HG02970 (cell line): ENCODE data around the gene LCP2.

Source experiments
- ATAC-seq: cut with Tn5 transposase; IDR thresholded peaks from one replicate; pipeline ENCODE4 v1.9.1; 2021; ENCODE audit warnings: mild to moderate bottlenecking, moderate library complexity, moderate number of reproducible peaks; ENCODE audit not compliant: unreplicated experiment, low FRiP score

LCP2 gene

GRCh38 chr5:170225326-170226128 is 72.0 kb downstream of the LCP2 start:
- no peak for ATAC-seq

GRCh38 chr5:170223906-170224305 is 73.7 kb downstream of the LCP2 start:
- ATAC-seq = no peak

DNA sequence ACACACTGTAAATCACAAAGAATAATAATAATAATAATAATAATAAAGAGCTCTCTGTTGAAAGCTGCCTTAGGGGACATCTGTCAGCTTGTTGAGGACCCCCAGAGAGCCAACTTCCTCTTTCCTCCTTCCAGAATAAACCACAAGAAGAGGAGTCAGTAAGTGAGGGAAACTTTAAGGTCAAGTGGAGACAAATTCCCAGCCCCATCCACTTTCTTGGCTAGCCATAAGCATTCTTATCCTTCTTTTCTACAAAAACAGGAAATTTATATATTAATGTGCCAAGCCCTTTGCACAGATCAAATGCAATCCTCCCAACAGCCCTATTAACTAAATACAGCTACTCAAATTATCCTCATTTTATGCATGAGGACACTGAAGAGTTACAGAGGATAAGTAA is 74.2 kb downstream of the LCP2 start:
- no peak for ATAC-seq

DNA sequence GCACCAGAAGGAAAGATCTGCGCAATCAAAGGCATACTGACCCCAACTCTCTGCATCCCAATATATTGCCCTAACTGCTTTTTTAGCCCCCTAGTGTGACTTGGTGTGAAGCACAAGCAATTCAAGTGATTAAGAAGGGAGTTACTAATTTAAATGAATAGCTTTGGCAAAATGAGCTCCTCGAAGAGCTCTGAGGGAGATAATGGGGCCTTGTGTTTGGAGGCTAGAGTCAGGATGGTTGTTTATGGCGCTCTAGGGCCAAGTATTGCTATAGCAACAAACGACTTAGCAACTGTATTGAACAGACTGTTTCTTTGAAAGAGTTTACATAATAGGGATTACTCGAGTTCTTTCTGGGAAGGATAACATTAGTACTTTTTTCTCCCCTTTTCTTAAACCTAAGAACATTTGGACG is 76.2 kb downstream of the LCP2 start:
- ATAC-seq = no peak

DNA sequence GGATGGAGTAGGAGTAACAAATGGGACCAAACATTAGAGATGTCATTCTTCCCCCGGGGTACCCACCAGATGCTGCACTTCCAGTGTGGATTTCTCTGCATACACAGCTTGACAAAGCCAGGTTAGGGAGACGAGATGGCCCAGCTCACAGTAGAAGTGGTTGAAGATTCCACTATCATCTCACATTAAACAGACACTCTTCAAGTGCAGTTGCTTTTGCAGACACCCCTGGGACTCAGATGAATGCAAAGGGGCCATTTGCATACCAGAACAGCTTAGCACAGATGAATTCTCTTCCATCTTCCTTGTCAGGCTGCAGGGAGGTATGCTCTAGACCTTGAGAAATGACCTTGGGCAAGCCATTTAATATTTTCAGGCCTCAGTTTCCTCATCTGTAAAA is 77.4 kb downstream of the LCP2 start:
- no peak for ATAC-seq

DNA sequence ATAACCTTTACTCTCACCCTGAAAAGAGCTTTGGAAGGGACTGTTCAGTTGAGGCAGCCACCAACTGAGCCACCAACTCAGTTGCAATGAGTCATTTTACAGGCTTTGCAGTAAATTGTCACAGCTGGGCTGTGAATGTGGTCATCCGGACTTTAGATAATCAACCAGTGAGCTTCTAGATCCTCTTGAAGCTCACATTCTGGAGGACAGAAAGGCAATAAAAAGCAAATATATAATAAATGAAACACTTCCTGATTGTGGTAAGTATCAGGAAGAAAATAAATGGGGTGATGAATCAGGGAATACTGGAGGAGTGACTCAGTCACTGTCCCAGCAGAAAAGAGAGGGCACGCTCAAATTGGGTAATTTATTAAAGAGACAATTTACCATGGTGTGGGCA is 78.0 kb downstream of the LCP2 start:
- ATAC-seq = no peak

- no peak for ATAC-seq
Measured at GRCh38 chr5:170218726-170219125, 78.9 kb downstream of the LCP2 start.

DNA sequence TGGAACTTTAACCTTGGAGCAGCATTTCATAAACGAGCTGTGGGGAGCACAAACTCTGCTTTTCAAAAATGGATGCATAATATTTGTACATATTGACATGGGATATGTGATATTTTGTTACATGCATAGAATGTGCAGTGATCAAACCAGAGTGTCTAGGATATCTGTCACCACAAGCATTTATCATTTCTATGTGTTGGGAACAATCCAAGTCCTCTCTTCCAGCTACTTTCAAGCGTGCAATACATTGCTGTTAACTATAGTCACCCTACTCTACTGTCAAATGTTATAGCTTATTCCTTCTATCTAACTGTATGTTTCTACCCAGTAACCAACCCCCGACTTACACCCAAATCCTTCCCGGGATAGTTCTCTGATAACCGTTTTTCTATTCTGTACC is 79.7 kb downstream of the LCP2 start:
- no peak for ATAC-seq

GRCh38 chr5:170216257-170216864 is 81.2 kb downstream of the LCP2 start:
- no peak for ATAC-seq

DNA sequence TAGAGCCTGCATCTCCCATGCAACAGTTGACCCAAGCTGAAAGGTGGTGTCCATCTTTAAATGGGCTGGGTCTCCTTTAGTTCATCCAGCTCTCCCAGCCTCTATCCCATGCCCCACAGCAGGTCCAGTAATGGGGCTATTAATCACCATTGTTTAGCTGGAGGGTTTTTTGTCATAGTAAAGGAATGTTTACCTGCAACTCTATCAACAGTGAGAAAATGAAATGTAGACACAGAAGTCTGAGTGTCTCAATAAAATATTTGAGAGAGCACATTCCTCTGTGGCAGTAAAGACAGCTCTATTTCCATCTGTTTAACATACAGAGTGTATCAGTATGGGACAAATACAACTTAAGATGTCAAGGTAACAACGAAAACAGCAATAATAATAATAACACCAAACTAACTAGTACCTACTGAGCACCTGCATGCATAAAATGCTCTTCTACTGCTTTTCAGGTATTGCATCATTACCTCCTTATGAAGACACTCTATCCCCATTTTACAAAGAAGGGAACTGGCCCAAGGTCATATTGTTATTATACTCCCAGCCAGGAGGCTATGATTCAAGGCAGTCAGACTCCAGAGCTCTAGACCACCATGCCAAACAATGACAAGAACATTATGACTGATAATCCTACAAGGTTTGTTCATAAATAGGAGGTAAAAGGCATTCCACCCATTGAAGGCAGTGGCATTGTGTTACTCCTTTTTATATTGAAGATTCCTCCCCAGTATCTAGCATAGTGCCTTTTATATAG is 85.8 kb downstream of the LCP2 start:
- no peak for ATAC-seq

- no peak for ATAC-seq
Measured at GRCh38 chr5:170206958-170207357, 90.6 kb downstream of the LCP2 start.

DNA sequence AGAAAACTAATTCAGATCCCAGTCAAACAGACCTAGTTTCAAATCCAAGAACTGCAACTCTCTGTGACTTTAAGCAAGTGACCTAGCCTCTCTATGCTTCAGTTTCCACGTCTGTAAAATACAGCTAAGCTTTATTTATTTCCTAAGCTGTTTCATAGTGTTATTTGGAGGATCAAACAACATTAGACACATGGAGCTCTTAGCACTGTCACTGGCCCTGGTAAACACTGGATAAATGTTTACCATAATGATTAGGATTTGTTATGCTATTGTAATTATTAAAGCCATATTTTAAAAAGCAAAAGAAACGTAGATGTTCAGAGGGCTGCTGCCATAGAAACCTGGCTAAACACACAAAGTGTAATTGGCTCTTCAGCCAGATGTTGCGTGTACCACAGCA is 91.4 kb downstream of the LCP2 start:
- ATAC-seq = no peak

DNA sequence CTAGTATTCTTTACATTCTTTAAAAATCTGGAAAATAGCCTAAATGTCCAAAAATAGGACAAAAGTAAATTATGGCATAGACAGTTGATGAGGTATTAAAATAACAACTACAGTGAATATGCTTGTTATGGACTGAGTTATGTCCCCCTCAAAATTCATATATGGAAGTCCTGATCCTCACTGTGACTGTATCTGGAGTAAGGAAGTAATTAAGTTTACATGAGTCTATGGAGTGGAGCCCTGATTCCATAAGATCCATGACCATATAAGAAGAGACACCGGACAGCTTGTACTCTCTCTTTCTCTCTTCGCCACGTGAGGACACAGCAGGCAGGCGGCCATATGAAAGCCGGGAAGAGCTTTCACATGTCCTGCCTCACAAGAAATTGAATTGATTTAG is 93.4 kb downstream of the LCP2 start:
- no peak for ATAC-seq

DNA sequence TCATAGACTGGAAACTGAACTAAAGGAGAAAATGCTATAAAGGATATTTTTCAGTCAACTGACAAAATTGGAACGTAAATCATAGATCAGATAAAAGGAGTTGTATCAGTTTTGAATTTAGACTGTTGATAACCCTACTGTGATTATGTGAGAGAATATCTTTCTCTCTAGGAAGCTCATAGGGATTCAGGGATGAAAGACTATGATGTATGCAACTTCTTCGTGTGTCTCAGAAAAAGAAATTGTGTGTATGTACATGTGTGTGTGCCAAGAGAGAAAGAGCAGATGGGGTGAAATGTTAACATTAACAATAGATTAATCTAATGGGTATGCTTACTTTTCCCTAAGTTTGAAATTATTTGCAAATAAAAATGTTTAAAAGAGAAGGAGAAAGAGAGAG is 95.5 kb downstream of the LCP2 start:
- ATAC-seq = no peak

DNA sequence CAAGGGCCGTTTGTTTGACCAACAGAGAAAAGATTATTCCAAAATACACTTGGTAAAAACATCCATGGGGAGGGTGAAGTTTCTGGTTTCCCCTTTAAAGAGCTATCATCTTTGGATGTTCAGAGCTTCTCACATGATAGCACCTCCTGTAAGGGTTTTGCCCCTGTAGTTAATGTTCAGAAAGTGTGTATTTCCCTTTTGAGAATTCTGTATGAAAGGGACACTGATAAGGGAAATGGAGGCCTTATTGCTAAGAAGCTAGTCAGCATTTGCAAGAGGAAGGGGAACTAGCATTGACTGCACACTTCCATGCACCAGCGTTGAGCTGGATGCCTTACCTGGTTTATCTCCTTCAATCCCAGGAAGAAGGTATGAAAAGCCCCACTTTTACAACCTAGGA is 96.3 kb downstream of the LCP2 start:
- no peak for ATAC-seq

- no peak for ATAC-seq
Measured at GRCh38 chr5:170200876-170201275, 96.7 kb downstream of the LCP2 start.
